GM18499 (cell line): ENCODE data around the gene HSPB9.

Experiments
- ATAC-seq: cut with Tn5 transposase; IDR thresholded peaks from one replicate; pipeline ENCODE4 v1.9.1; 2021; ENCODE audit warnings: moderate number of reproducible peaks; ENCODE audit not compliant: insufficient read depth, unreplicated experiment

HSPB9 gene, protein sequence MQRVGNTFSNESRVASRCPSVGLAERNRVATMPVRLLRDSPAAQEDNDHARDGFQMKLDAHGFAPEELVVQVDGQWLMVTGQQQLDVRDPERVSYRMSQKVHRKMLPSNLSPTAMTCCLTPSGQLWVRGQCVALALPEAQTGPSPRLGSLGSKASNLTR

DNA sequence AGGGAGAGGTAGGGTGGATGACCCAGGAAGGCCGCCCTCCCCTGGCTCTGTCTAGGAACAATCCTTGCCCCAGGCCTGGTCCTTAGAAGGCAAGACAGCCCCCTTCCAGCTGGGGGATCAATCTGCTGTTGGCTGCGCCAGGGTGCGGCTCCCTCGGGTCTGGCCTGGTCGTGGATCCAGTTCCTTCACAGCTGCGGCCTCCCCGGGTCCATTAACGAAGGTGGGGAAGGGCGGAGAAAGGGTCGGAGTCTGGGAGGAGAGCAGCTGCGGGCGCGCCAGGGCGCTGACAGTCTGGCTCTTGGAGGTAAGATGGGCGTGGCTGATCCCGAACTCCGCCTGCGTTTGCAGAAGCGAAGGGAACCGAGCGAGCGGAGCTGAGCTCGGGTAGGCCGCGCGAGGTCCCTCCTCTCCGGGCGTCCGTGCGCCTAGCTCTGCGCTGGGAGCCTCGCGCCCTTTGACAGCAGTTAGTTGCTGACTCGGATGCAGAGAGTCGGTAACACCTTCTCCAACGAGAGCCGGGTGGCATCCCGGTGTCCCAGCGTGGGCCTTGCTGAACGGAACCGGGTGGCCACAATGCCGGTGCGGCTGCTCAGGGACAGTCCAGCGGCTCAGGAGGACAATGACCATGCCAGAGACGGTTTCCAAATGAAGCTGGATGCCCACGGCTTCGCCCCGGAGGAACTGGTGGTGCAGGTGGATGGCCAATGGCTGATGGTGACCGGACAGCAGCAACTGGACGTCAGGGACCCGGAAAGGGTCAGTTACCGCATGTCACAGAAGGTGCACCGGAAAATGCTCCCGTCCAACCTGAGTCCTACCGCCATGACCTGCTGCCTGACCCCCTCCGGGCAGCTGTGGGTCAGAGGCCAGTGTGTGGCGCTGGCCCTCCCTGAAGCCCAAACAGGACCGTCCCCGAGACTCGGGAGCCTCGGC is at the start of gene HSPB9:
Gene HSPB9 (plus strand): TSS at position 434 of the 933 bp plus-strand sequence. CDS start 47 bp downstream, at position 481.
- ATAC-seq, result no peak

DNA sequence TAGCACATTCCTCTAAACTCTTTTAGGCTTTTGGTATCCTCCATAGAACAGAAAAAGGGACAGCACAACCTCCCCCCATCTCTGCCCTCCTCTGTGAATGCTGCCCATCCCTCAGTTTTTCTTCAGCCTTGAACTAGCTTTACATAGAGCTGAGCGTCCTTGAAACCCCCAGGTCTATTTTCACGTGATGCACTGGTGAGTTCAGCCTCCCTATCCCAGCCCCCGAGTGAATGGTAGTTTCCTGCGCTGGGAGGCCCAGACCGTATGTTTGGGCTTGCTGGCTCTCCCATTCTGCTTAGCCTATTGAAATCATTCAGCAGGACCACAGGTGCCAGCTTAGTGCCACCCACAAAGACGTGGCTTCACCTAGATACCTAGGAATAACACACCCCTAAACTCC is 46.8 kb upstream of the HSPB9 start:
- ATAC-seq, result no peak

DNA sequence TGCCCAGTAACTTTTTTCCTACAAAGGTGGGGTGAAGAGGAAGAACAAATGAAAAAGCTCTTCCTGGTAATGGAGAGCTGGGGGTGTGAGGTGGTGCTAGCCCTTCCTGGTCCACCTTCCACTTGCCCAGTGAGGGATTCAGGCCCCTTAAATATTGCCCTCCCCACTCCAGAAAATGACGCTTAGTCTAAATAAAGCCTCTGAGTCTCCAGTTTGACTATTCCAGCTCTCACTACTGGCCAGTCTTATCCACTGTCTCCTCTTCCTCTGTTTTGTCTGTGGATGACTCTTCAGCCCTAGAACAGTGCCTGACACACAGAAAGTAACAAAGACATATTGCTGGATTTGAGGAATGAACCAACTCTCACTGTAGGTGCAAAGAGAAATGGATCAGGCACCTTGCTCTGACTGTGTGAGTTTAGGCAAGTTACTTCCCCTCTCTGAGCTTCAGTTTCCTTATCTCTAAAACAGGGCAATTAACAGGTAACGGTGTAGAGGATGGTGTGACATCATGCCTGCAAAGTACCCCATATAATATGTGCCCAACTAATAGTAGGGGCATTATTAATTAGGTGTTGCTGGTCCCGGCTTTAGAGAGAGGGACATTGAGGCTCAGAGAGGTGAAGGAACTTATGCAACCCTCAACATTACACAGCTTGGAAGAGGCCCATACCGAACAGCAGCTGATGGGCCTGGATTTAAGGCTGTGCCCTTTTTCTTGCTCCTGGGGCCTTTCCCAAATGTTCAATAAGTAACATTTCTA is 45.6 kb upstream of the HSPB9 start:
- ATAC-seq, result no peak

DNA sequence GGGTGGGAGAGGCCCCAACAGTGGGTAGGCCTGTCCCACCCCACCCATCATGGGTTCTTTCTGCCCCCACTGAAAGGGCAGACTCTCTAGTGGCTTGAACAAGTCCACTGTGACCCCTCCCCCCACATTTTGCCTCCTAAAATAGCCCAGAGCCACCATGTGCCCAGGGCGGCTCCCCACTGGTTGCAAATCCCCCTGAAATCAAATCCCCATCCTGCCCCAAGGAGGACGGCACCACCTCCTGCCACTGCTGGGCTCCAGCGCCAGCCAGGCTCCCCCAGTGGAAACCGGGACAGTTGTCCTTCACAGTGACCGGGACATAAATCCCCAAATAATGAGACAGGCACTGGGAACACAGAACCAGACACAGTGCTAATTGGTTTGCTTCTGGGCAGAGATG is 44.8 kb upstream of the HSPB9 start:
- ATAC-seq, result no peak

DNA sequence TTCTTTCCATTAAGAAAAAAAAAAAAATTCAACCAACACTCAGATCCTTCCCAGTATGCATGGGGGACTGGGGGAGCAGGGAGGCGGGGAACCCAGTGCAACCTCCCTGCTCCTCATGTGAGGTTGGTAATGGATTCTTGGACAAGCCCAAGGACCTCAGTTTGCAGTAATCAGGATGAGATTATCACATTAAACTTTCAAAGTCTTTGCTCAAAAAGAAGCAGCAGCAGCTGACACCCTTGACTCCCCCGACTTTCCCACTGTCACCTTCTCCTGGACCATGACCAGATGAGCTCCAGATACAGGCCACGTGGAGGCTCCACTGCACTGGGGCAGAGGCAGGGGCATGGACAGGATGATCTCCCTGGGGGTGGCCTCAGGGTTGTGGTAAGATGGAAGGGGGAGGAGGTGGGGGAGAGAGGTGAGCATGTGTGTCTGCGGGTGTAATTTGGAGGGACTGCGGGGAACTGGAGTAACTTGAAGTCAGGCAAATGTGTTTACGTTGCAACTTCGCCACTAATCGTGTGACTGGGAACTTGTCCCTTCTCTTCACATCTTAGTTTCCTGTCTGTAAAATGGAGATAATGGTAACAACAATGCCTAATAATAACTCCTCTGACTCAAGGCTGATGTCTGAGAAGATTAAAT is 44.1 kb upstream of the HSPB9 start:
- no peak for ATAC-seq

DNA sequence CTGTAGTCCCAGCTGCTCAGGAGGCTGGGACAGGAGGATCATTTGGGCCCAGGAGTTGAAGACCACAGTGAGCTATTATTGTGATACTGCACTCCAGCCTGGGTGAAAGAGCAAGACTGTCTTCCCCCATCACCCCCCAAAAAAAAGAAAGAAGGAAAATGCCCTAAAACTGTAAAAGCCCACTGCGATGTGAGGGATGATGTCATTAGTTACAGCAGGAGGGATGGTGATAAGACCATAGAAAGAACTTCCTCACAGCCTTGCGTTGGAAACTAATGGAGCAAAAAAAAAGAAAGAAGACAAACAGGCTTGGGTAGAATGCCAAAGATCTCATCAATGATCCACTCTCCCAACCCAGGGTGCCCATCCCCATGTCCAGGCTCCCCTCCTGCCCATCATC is 43.1 kb upstream of the HSPB9 start:
- no peak for ATAC-seq

DNA sequence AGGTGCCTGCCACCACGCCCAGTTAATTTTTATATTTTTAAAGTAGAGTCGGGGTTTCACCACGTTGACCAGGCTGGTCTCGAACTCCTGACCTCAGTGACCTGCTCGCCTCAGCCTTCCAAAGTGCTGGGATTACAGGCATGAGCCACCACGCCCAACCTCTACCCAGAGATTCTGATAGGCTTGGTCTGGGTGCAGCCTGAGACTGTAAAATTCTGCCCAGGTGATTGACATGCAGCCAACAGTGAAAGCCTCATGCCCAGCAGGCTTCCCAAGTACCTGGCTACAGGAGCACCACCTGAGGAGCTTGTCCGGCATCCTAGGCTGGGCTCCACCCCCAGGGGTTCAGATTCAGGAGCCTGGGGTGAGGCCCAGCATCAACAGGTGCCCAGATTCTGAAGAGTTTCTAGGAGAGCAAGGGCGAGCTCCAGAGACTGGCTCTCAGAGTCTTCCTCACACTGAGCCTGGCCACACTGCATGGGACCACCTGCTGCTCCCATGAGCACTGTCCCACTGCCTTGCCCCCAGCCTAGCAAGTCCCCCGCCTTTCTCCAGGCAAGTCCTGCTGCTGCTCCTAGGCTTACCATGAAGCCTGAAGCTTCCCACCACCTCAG is 41.0 kb upstream of the HSPB9 start:
- no peak for ATAC-seq

DNA sequence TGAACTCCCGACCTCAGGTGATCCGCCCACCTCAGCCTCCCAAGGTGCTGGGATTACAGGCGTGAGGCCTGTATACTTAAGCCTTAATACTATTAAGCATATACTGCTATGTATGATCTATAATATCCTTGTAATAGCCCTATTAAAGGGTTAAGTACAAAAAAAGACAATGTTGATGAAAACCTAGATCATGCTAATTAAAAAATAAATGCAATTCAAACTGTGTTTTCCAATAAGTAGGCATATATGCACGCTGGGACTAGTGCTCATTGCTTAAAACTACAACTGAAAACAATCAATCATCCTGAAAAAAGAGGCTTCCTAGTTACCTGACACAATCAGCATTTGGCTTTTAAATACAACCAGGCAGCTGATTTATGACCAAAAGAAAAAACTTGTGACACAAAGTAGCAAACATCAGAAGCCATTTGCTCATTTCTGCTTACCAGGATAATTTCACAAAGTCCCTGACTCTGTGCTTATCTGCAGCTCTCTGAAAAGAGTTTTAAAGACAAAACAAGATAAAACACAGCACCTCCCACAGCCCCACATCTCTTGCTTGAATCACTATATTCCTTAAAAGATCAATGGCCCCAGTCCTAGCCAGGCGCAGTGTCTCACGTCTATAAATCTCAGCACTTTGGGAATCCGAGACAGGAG is 35.4 kb upstream of the HSPB9 start:
- ATAC-seq, result no peak

DNA sequence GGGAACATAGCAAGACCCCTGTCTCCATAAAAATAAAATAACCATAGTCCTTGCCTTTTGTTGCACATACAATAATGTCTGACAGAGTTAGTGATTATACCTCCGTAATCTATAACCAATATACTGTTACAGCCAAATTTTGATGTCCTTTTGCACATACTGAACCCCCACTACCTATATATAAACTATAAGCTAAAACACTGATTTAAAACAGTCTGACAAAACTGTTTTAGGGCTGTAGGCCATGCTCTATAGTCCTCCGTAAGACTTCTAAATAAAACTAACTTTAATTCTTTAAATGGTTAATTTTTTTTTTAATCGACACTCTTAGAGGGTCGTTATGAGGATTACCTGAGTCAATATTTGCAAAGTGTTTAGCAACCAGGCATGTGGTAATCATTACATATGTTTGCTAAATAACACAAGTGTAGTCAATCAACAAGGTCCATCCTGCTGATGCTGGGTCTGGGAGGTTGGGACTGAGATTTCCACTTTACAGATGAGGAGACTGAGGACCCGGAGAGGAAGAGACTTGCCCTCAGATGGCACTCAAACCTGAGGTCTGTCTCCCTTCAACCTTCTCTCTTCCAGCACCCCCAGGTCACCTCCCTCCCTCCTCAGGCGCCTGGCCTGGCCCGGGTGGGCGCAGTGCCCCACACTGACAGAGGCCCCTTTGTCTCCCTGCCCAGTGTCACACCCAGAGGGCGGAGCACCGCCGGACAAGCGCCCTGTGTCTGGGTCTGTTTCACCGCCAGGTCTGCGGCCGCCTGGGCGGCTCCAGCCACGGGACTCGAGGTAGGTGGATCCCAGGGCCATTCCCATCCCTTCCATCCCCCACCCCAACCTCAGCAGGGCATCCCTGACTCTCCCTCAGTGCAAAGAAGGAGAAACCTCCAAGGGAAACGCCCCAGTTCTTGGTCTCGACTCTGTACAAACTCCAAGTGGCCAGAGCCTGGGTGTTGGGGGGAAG is 34.6 kb upstream of the HSPB9 start:
- no peak for ATAC-seq

DNA sequence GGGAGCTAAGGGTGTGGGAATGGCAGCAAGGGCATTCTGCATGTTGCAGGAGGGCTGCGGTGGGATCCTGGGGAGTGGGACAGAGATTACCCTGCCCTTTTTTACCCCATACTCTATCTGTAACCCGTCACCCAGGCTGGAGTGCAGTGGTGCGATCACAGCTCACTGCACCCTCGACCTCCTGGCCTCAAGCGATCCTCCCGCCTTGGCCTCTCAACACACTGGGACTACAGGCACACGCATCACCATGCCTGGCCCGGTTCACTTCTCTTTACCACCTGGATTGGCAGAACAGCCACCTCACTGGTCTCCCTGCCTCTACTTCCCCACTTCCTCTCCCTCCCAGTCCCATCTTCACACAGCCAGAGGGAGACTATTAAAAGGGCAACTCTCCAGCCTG is 33.9 kb upstream of the HSPB9 start:
- no peak for ATAC-seq

DNA sequence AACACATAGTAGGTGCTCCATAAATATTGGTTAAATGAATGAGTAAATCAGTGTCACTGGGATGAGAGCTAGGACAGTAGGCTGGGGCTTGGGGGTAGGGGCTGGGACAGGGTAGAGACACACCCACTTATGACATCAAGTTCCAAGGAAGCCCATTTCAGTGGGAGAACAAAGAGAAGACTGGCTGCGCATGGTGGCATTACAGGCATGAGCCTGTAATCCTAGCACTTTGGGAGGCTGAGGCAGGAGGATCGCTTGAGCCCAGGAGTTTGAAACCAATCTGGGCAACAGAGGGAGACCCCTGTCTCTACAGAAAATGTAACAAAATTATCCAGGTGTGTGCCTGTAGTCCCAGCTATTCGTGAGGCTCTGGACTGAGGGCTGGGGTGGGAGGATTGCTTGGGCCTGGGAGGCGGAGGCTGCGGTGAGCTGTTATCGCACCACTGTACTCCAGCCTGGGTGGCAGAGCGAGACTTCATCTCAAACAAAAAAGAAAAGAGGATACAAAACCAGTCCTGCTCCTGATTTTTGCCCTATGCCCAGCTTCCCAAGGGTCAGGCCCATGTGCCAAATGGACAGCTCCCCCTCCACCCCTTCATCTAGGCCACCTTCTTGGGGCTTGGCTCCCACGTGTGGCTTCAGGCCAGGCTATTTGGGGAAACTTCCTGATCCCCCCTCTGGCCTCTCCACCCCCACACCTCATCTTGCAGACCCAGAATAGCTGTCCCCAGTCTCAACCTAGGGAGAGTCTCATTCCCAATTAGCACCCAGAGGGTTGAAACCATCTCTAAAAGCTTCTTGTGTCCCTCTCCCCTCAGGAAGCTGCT is 31.4 kb upstream of the HSPB9 start:
- ATAC-seq, result no peak

DNA sequence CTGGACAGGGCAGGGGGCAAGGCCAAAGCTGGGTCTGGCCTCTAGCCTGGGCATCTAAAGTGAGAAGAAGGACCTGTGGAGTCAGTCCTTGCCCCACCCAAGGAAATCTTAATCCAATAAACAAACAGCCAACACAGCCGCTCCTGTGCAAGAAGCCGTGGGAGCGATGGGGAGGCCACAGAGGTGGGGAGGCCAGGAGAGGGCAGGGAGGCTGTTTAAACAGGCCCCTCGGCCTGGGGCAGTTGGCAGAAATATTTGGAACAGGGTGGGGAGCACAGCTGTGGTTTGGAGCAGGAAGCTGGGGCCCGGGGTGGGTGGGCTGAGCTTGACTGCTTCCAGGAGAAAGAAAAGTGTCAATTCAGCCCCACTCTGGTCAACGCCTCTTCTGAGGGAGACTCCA is 29.7 kb upstream of the HSPB9 start:
- ATAC-seq, result no peak

DNA sequence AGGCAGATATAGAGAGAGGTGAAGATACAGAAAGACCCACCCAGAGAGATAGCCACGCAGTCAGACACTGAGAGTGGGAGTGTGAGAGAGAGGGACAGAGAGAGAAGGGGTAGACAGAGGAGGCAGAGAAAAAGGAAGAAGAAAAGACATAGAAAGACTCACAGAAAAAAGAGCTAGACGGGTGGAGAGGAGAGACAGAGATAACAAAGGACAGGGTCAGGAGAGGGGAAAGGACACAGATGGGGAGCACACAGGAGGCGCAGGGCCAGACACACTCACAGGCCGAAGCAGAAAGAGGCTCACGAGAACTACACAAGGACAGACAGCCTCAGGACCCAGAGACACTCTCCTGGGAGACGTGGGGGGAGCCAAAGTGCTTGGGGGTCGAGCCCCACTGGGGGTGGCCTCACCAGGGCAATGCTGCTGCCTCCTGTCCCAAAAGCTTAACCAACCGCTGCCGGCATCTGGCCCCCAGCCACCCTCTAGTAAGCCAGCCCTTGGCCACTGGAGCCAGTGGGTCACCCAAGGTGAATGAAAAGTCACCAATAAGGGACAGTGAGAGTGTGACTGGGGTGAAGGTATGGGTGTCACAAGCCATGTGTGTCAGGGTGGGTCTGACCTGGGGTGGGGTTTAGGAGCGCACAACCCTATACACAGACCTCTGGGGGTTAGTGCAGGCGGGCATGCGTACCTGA is 28.1 kb upstream of the HSPB9 start:
- ATAC-seq, result no peak

DNA sequence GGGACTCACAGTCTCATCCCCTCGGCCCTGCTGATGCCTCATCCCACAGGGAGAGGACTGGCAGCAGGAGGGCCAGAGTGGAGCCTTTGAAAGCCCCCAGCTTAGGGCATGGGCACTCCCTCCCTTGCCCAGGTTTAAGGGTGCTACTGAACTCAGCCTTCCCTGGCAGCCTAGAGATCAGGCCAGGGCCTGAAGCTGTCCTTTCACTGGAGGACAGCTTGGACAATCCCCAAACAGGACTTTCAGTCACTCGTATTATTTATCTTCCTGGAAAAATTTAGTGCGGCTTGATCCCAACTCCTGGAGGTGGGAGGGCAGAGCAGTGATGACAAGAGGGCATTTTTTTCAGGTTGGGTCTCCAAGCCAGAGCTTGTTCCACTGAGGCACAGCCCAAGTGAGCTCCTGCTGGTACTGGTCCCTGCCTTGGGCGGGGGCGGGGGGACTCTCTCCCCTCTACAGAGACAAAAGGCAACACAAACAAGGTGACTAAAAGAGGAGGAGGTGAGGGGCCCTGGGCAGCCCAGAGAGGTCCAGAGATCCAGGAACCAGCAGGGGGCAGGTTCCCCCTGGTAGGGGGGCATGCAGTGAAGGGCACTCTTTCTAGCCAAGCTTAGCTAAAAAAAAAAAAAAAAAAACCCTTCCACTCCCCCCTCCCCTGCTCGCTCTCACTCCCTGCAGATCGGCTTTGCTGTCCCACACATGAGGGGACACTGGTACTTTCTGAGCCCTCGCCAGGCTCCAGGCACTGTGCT is 26.1 kb upstream of the HSPB9 start:
- ATAC-seq, result no peak

DNA sequence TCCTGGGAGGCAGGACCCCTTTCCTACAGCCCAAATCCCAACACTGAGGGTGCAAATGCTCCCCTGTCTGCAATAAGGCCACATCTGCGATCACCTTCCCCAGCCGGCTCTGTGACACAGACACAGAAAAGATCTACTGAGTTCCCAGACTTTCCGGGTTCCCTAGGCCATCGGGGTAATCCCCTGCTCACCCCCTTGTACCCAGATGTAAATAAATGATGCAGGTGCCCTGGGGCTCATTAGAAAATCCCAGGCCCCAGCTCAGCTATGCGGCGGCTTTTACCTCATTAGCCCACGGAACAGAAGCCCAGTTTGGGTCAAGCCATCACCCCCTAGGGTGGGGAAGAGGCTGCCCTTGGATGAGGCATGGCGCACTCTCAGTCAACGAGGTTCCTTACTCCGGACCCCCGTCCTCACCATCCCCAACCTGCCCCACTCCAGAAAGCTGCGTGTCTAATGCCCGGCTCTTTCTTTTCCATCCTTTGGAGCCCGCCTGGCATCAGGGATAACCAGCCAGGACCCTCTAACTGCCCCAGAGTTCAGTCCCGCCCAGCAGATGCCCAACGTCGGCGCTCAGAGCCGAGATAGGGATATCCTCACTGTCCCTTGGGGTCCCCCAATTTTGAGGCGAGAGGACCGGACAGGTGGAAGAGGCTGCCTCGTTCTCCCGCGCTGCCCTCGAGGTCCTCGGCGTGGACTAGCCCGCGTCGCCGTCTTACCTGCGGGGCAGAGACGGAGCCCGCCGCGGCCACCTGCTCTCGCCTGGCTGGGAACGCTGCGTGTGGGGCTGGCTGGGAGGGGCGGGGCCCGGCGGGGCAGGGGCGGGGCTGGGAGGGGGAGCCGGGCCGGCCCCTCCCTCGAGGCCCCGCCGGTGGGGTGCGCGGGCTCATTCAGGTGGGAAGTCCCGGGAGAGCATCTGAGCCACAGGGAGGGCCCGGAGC is 24.6 kb upstream of the HSPB9 start, which contains the start of gene ZNF385C:
Gene ZNF385C (minus strand): TSS at position 783 of the 941 bp plus-strand sequence. CDS start 35,417 bp downstream, outside the sequence.
- ATAC-seq, result no peak
